Natural killer cell (primary cell): ENCODE data around the gene SEZ6L2. TPM values are rescaled to one million over a fixed set of nuclear protein-coding genes. Genes with fewer than 3 reads are reported as not detected.

Experiments
- ATAC-seq, 3 donors: fragments of 150-1000 bp in 2 of 3; fragments of 200-7000 bp in 1 of 3; cut with Tn5 transposase; 1 replicate in 1 of 3; 2 replicates in 2 of 3; pipeline ENCODE4 v1.10.0; 2021; ENCODE audit warnings: mild to moderate bottlenecking in 2 of 3, moderate library complexity in 2 of 3
- DNase-seq, 2 donors: peaks; one replicate each; pipeline versions ENCODE4 v3.0.0 to v3.0.0-alpha.2; 2013 to 2021; ENCODE audit warnings: mixed read lengths in 1 of 2
- H3K27ac ChIP-seq: one replicate; pipeline ENCODE4 v1.5.1; 2013; ENCODE audit warnings: mild to moderate bottlenecking, low read length
- H3K27me3 ChIP-seq: one replicate; pipeline ENCODE4 v1.6.1; 2013; ENCODE audit warnings: low read length; ENCODE audit not compliant: control insufficient read depth, insufficient read depth
- H3K36me3 ChIP-seq: one replicate; pipeline ENCODE4 v1.6.1; 2013; ENCODE audit warnings: low read length; ENCODE audit not compliant: control insufficient read depth, insufficient read depth
- H3K4me1 ChIP-seq: one replicate; pipeline ENCODE4 v1.6.1; 2013; ENCODE audit warnings: low read length; ENCODE audit not compliant: control insufficient read depth, insufficient read depth
- H3K4me3 ChIP-seq: one replicate; pipeline ENCODE4 v1.5.1; 2013; ENCODE audit warnings: low read length
- H3K9me3 ChIP-seq: one replicate; pipeline ENCODE4 v1.6.1; 2013; ENCODE audit warnings: low read length; ENCODE audit not compliant: control insufficient read depth, insufficient read depth
- H3K27ac Mint-ChIP-seq, 2 donors: one replicate each; pipeline ENCODE4 v1.8.0; 2022; ENCODE audit warnings: mild to moderate bottlenecking in 2 of 2, mixed read lengths in 2 of 2, moderate library complexity in 1 of 2
- H3K27me3 Mint-ChIP-seq, 2 donors: one replicate each; pipeline ENCODE4 v1.8.0; 2022; ENCODE audit warnings: low read depth in 2 of 2, mixed read lengths in 2 of 2
- H3K36me3 Mint-ChIP-seq: one replicate; pipeline ENCODE4 v1.8.0; 2022; ENCODE audit warnings: mixed read lengths
- H3K4me1 Mint-ChIP-seq, 2 donors: one replicate each; pipeline ENCODE4 v1.8.0; 2022; ENCODE audit warnings: mixed read lengths in 2 of 2
- H3K4me3 Mint-ChIP-seq: one replicate; pipeline ENCODE4 v1.8.0; 2022; ENCODE audit warnings: mild to moderate bottlenecking, moderate library complexity, mixed read lengths
- H3K9me3 Mint-ChIP-seq, 2 donors: one replicate each; pipeline ENCODE4 v1.8.0; 2022; ENCODE audit warnings: mixed read lengths in 2 of 2
- WGBS: methylation state at CpG from one replicate; pipeline ENCODE4 v1.1.7; 2013; ENCODE audit warnings: missing lambda C conversion rate; ENCODE audit not compliant: insufficient coverage; 5-methylcytosine and 5-hydroxymethylcytosine counted together
- intact Hi-C: fragments of 100-400 bp; cut with micrococcal nuclease; formaldehyde crosslinking; loops from one replicate; pipeline ENCODE4 v1.14.2; 2022
- total RNA-seq, 4 donors: library from RNA; stranded (reverse); fragments of 120-200 nt in 1 of 4; gene quantifications; one replicate each; pipeline versions ENCODE4 v1.2.3 to v1.2.4, GENCODE V29; 2013 to 2022
- TF ChIP-seq, protein P1 (sequence below): fragments of 200-600 bp; IDR thresholded peaks from one replicate; pipeline ENCODE4 v1.8.0; 2022; ENCODE audit warnings: antibody characterized with exemption

The SEZ6L2 gene
- total RNA-seq, 3 donors from 2014 or later (not counting 1 experiment from before 2014, with no cell fraction given) = 0.14 TPM; not detected in 2

DNA sequence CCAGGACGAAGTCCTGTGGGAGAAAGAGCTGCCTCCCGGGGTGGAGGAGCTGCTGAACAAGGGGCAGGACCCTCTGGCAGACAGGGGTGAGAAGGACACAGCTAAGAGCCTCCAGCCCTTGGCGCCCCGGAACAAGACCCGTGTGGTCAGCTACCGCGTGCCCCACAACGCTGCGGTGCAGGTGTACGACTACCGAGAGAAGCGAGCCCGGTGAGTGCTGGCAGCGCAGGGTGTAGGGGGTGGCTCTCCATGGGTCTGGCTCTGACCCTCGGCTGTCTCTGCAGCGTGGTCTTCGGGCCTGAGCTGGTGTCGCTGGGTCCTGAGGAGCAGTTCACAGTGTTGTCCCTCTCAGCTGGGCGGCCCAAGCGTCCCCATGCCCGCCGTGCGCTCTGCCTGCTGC, 57.7 kb downstream of the SEZ6L2 start:
- WGBS = 96% methylated on average over 23 of the region's 23 CpGs
- DNase-seq (no peak), ATAC-seq (no peak)
- no peaks in the 10 kb centered on the region for H3K9me3 ChIP-seq
- peaks cover 61% of the 10 kb centered on the region for H3K36me3 ChIP-seq
- intact Hi-C loops = no loop called here
- no peak overlapping the region for H3K4me3 ChIP-seq
- H3K4me1 Mint-ChIP-seq = no peaks in the 10 kb centered on the region
- no peaks in the 10 kb centered on the region for H3K36me3 Mint-ChIP-seq
- TF ChIP-seq, protein P1, sequence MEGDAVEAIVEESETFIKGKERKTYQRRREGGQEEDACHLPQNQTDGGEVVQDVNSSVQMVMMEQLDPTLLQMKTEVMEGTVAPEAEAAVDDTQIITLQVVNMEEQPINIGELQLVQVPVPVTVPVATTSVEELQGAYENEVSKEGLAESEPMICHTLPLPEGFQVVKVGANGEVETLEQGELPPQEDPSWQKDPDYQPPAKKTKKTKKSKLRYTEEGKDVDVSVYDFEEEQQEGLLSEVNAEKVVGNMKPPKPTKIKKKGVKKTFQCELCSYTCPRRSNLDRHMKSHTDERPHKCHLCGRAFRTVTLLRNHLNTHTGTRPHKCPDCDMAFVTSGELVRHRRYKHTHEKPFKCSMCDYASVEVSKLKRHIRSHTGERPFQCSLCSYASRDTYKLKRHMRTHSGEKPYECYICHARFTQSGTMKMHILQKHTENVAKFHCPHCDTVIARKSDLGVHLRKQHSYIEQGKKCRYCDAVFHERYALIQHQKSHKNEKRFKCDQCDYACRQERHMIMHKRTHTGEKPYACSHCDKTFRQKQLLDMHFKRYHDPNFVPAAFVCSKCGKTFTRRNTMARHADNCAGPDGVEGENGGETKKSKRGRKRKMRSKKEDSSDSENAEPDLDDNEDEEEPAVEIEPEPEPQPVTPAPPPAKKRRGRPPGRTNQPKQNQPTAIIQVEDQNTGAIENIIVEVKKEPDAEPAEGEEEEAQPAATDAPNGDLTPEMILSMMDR = no peak
- no peaks in the 10 kb centered on the region for H3K27me3 Mint-ChIP-seq
- H3K4me3 Mint-ChIP-seq = no peak overlapping the region
- H3K27ac Mint-ChIP-seq = no peak overlapping the region
- no peaks in the 10 kb centered on the region for H3K4me1 ChIP-seq
- H3K27ac ChIP-seq = no peak overlapping the region
- H3K9me3 Mint-ChIP-seq = no peaks in the 10 kb centered on the region
- H3K27me3 ChIP-seq = no peaks in the 10 kb centered on the region

DNA sequence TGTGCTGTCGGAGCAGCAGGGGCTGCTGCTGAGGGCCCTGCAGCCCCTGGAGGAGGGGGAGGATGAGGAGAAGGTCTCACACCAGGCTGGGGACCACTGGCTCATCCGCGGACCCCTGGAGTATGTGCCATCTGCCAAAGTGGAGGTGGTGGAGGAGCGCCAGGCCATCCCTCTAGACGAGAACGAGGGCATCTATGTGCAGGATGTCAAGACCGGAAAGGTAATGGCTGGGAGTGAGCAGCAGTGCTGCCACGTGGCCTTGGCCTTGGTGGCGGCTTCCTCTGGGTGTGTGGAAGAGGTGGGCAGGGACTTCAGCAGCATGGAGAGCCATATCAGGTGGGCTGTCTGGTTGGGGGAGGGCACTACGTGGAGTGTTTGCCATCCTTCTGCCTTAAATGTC, 59.1 kb downstream of the SEZ6L2 start:
- peaks cover 56% of the 10 kb centered on the region for H3K36me3 ChIP-seq
- H3K27ac Mint-ChIP-seq = no peak overlapping the region
- no peak for ATAC-seq

DNA sequence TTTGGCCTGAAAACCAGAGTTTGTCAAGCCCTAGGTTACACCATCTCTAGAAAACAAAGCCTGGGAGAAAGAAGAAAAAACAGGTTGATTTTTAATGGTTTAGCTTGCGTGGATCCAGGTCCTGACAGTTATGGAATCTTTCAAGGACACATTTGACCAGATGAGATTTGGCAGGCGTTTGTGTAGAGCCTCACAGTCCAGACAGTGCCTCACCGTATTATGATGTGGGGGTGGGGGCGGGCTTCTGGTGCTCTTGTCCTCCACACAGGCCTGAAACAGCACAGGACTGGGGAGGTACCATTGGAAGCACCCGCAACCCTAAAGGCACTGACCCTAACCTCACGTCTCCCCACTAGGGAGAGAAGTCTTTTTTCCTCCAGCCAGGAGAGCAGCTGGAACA, 59.5 kb downstream of the SEZ6L2 start:
- ATAC-seq = no peak
- intact Hi-C loops = no loop called here
- no peaks in the 10 kb centered on the region for H3K36me3 Mint-ChIP-seq

More for the DNA sequence above, 59.1 kb downstream of the SEZ6L2 start:
- Mint-ChIP-seq H3K27me3 (no peaks in the 10 kb centered on the region), H3K36me3 (no peaks in the 10 kb centered on the region), H3K4me1 (no peaks in the 10 kb centered on the region), H3K9me3 (no peaks in the 10 kb centered on the region), H3K4me3 (no peak overlapping the region)
- no peak for DNase-seq
- no peaks in the 10 kb centered on the region for H3K4me1 ChIP-seq
- 96% methylated on average over 10 of the region's 10 CpGs for WGBS
- intact Hi-C loops = no loop called here
- H3K4me3 ChIP-seq = no peak overlapping the region
- no peak overlapping the region for H3K27ac ChIP-seq
- H3K27me3 ChIP-seq = no peaks in the 10 kb centered on the region
- H3K9me3 ChIP-seq = no peaks in the 10 kb centered on the region
- TF ChIP-seq, protein P1 = no peak

DNA sequence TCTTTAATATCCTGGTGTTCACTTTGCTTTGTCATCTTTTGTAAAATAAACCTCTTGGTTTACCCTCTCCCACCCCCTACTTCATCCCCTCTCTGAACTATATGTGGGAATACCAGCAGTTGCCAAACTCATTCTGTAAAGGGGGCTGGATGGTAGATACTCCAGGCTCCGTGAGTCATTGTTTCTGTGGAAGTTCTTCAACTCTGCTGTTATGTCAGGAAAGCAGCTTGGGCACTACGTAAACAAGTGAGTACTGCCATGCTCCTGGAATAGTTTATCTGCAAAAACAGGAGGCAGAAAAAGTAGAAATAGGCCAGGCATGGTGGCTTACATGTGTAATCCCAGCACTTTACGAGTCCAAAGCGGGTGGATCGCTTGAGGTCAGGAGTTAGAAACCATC, 61.5 kb downstream of the SEZ6L2 start:
- Histone ChIP-seq H3K4me3 (no peak overlapping the region), H3K9me3 (no peaks in the 10 kb centered on the region), H3K36me3 (peaks cover 68% of the 10 kb centered on the region), H3K4me1 (no peaks in the 10 kb centered on the region), H3K27me3 (no peaks in the 10 kb centered on the region), H3K27ac (no peak overlapping the region)
- 97% methylated on average over 5 of the region's 5 CpGs for WGBS
- no peak for ATAC-seq
- Mint-ChIP-seq H3K9me3 (no peaks in the 10 kb centered on the region), H3K27ac (no peak overlapping the region), H3K36me3 (no peaks in the 10 kb centered on the region), H3K4me1 (no peaks in the 10 kb centered on the region), H3K27me3 (no peaks in the 10 kb centered on the region), H3K4me3 (no peak overlapping the region)
- TF ChIP-seq, protein P1 = no peak
- no peak for DNase-seq
- intact Hi-C loops = no loop called here

More for the DNA sequence above, 59.5 kb downstream of the SEZ6L2 start:
- no peaks in the 10 kb centered on the region for H3K9me3 Mint-ChIP-seq
- Histone ChIP-seq H3K27me3 (no peaks in the 10 kb centered on the region), H3K4me1 (no peaks in the 10 kb centered on the region), H3K27ac (no peak overlapping the region), H3K4me3 (no peak overlapping the region), H3K36me3 (peaks cover 55% of the 10 kb centered on the region), H3K9me3 (no peaks in the 10 kb centered on the region)
- no peaks in the 10 kb centered on the region for H3K4me1 Mint-ChIP-seq
- H3K27ac Mint-ChIP-seq = no peak overlapping the region
- no peaks in the 10 kb centered on the region for H3K27me3 Mint-ChIP-seq
- TF ChIP-seq, protein P1 = no peak
- 95% methylated on average over 4 of the region's 6 CpGs for WGBS
- no peak overlapping the region for H3K4me3 Mint-ChIP-seq
- no peak for DNase-seq
